ENCODE data around the gene SLC37A3.

GRCh38 chr7:140325600-140325999, 72.7 kb downstream of the SLC37A3 start:
- TF ChIP-seq CTCF (conservative IDR thresholded peaks at IDR 0.05; ENCODE audit: low read length) = no peak
- TF ChIP-seq EZH2phosphoT487 (IDR thresholded peaks at IDR 0.05; ENCODE audit: borderline replicate concordance, low read depth, low read length) = no peak
